HG02970 (cell line): ENCODE measurements around the gene RFWD3.

Source experiments
- ATAC-seq: cut with Tn5 transposase; IDR thresholded peaks from one replicate; pipeline ENCODE4 v1.9.1; 2021; ENCODE audit warnings: mild to moderate bottlenecking, moderate library complexity, moderate number of reproducible peaks; ENCODE audit not compliant: unreplicated experiment, low FRiP score

The RFWD3 gene

GRCh38 chr16:74586948-74587347, 79.7 kb downstream of the RFWD3 start:
- ATAC-seq: no peak

- no peak for ATAC-seq
These were observed 80.7 kb downstream of the RFWD3 start for GRCh38 chr16:74585846-74586443.

- no peak for ATAC-seq
These were observed 82.6 kb downstream of the RFWD3 start for GRCh38 chr16:74583926-74584666.

GRCh38 chr16:74582970-74583369, 83.7 kb downstream of the RFWD3 start:
- no peak for ATAC-seq

- ATAC-seq: no peak
These were observed 85.8 kb downstream of the RFWD3 start for GRCh38 chr16:74580833-74581232.

GRCh38 chr16:74578838-74579237, 87.8 kb downstream of the RFWD3 start:
- ATAC-seq: no peak

GRCh38 chr16:74578433-74578832, 88.2 kb downstream of the RFWD3 start:
- ATAC-seq: no peak

GRCh38 chr16:74577882-74578366, 88.8 kb downstream of the RFWD3 start:
- ATAC-seq: no peak

GRCh38 chr16:74575807-74576643, 90.7 kb downstream of the RFWD3 start:
- no peak for ATAC-seq

- no peak for ATAC-seq
These were observed 91.4 kb downstream of the RFWD3 start for GRCh38 chr16:74575175-74575806.

- ATAC-seq: no peak
These were observed 92.5 kb downstream of the RFWD3 start for GRCh38 chr16:74574146-74574545.

GRCh38 chr16:74573622-74574021, 93.1 kb downstream of the RFWD3 start:
- ATAC-seq: no peak
